Astrocyte of the spinal cord (primary cell): ENCODE data around the gene MED26.

ENCODE experiments used
- DNase-seq: peaks from one replicate; pipeline ENCODE4 v3.0.0; 2011; ENCODE audit warnings: low read depth, low spot score
- H3K4me3 ChIP-seq: 2 replicates; pipeline ENCODE4 v1.5.1; 2011; ENCODE audit warnings: low read depth, mild to moderate bottlenecking, low read length, moderate library complexity
- CTCF ChIP-seq: IDR thresholded peaks from 2 replicates; pipeline ENCODE4 v1.5.1; 2012; ENCODE audit warnings: low read depth, mild to moderate bottlenecking, low read length, inconsistent platforms
- in situ Hi-C: cut with HindIII; loops from 2 replicates; pipeline ENCODE4 v1.10.0; 2017; ENCODE audit warnings: low sequenced_read_pairs

MED26 gene

GRCh38 chr19:16631465-16631864 lies 3.5 kb upstream of the MED26 start:
- DNase-seq = no peak
- no peak for TF ChIP-seq CTCF
- no peak overlapping the region for H3K4me3 ChIP-seq
- in situ Hi-C loops = no loop called here

GRCh38 chr19:16628984-16629691 lies 1.1 kb upstream of the MED26 start:
- in situ Hi-C loops = no loop called here
- DNase-seq = peak; percentile 29

DNA sequence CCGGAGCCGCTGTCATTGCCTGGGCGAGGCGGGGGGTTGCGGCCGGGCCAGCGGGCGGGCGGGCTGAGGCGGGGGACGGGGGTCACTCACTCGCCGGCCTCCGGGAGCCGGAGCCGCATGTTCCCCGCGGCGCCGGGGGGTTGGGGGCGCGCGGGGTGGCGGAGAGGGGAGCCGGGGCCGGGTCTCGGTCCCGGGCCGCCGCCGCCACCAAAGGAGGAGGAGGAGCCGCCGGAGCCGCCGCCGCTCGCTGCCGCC lies 149 bp downstream of the MED26 start:
- in situ Hi-C loops = no loop called here
- TF ChIP-seq CTCF = no peak
- DNase-seq = no peak

More at GRCh38 chr19:16628984-16629691, 1.1 kb upstream of the MED26 start:
- TF ChIP-seq CTCF = no peak
- peak overlapping the region; percentile 91 for H3K4me3 ChIP-seq

DNA sequence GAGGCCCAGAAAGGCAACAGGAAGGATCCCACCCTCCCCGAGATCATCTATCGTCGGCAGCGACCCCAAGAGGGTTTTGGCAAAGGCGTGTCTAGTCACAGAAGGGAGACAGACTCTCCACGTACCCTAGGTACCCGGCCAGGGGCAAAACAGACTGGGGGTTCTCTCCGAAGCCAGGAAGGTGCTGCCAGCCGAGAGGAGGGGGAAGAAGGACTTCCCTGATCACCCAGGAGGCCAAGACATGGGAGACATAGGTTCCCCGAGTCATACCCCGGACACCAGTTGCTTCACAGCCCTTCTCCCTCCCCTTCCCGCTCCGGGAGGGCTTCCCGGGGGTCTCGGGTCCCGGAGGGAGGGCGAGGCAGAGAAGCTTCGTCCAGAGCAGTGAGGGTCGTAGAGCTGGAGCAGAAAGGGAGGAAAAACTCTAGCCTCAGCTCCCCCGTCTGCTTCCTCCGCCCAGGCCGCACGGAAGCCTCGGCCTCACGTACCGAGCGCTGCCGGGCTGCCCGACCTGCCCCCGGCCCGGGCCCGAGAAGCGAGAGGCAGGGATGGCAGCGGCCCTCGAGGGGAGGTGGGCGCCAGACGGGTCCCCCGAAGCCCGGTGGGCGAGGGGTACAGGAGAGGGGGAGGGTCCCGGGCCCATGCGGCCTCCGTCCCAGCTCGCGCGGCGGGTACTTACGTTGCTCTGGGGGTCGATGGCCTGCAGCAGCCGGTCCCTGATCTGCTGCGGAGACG lies 644 bp downstream of the MED26 start:
- in situ Hi-C loops = no loop called here
- H3K4me3 ChIP-seq = peak overlapping the region; percentile 96
- DNase-seq = no peak
- no peak for TF ChIP-seq CTCF

More for the DNA sequence above, 149 bp downstream of the MED26 start:
- peak overlapping the region; percentile 96 for H3K4me3 ChIP-seq

DNA sequence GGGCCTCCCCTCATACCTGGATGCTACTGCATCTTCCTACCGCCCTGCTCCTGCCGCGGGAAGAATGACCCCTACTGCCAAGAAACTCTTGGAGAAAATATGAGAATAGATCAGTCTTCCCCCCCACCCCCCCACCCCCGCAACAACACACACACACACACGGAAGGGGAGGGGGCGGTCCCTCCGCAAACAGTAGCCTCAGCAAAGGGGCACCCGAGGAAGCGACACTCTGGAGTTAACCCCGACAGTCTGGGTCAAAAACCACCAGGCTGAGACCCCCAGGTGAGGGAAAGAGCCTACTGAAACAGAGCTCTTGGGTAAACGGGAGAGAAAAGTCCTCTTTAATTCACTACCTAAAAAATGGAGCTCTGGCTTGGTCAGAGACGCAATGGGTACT lies 1.2 kb downstream of the MED26 start:
- DNase-seq = no peak
- peak overlapping the region; percentile 96 for H3K4me3 ChIP-seq
- no peak for TF ChIP-seq CTCF
- in situ Hi-C loops = no loop called here

GRCh38 chr19:16625163-16625958 lies 2.6 kb downstream of the MED26 start:
- in situ Hi-C loops = no loop called here
- TF ChIP-seq CTCF = no peak
- H3K4me3 ChIP-seq = no peak overlapping the region
- no peak for DNase-seq
